GM12878 (cell line): ENCODE results near the gene ACADM. TPM values are rescaled to one million over a fixed set of nuclear protein-coding genes. Genes with fewer than 3 reads are reported as not detected.

ENCODE experiments used
- ATAC-seq: fragments of 200-7000 bp; cut with Tn5 transposase; 3 replicates; pipeline ENCODE4 v1.9.1; 2020; ENCODE audit warnings: mild to moderate bottlenecking, moderate library complexity
- BruUV-seq: library from RNA; stranded (reverse); fragments of 400-500 nt; replicated peaks from 2 replicates; lab custom pipeline; 2021; lab: Mats Ljungman, UMichigan
- CTCF ChIA-PET: fragments of 300-600 bp; sonication (Branson Sonifier 250); formaldehyde crosslinking; extraction: SDS; loops from one replicate; lab custom pipeline; 2021; ENCODE audit warnings: inconsistent platforms; lab: Yijun Ruan, JAX
- POLR2A ChIA-PET: fragments of 350-600 bp; formaldehyde crosslinking; extraction: SDS; loops from one replicate; lab custom pipeline; 2021; ENCODE audit warnings: inconsistent platforms; lab: Charles Lee
- RAD21 ChIA-PET: fragments of 300-600 bp; sonication (Branson Sonifier 250); formaldehyde crosslinking; loops from one replicate; lab custom pipeline; 2023; ENCODE audit warnings: antibody characterized with exemption; ENCODE audit not compliant: unreplicated experiment; lab: Charles Lee
- SMC1A ChIA-PET: fragments of 300-600 bp; sonication (Branson Sonifier 250); formaldehyde crosslinking; loops from one replicate; lab custom pipeline; 2023; ENCODE audit not compliant: unreplicated experiment, uncharacterized antibody; lab: Charles Lee
- DNase-seq: peaks from one replicate; pipeline ENCODE4 v3.0.0-alpha.2; 2011; ENCODE audit warnings: low read depth, low spot score
- FAIRE-seq: peaks from 3 replicates; lab custom pipeline; 2011; peaks lifted over from hg19 to GRCh38; lab: Jason Lieb, UNC
- H2AFZ ChIP-seq: 2 replicates; pipeline ENCODE4 v1.6.0; 2011; ENCODE audit warnings: low read depth, low read length, control low read depth; ENCODE audit not compliant: control insufficient read depth
- H3K27ac ChIP-seq: 2 replicates; pipeline ENCODE4 v1.5.1; 2011; ENCODE audit warnings: control low read depth; ENCODE audit not compliant: control insufficient read depth, insufficient read depth
- H3K27me3 ChIP-seq, 2 experiments: replicated peaks in 1 of 2; 2 replicates each; pipeline versions ENCODE4 v1.6.0 to v1.6.1; 2011; ENCODE audit warnings: low read length in 1 of 2; ENCODE audit not compliant: control insufficient read depth in 2 of 2, insufficient read depth in 2 of 2
- H3K36me3 ChIP-seq, 2 experiments: 2 replicates each; pipeline ENCODE4 v1.5.1; 2011; ENCODE audit warnings: low read length in 1 of 2; ENCODE audit not compliant: control insufficient read depth in 2 of 2, insufficient read depth in 2 of 2
- H3K4me1 ChIP-seq: 2 replicates; pipeline ENCODE4 v1.6.1; 2011; ENCODE audit warnings: mild to moderate bottlenecking, low read length, moderate library complexity, mixed read lengths; ENCODE audit not compliant: control insufficient read depth, insufficient read depth
- H3K4me2 ChIP-seq: 2 replicates; pipeline ENCODE4 v1.6.0; 2011; ENCODE audit warnings: control low read depth; ENCODE audit not compliant: control insufficient read depth, insufficient read depth
- H3K4me3 ChIP-seq: fragments of 200-600 bp; sonication (generic); 2 replicates; pipeline ENCODE4 v1.5.1; 2016
- H3K79me2 ChIP-seq: 2 replicates; pipeline ENCODE4 v1.6.0; 2011; ENCODE audit warnings: low read length; ENCODE audit not compliant: control insufficient read depth, insufficient read depth
- H3K9ac ChIP-seq: 2 replicates; pipeline ENCODE4 v1.8.0; 2011; ENCODE audit warnings: low read length, control low read depth, mixed read lengths; ENCODE audit not compliant: control insufficient read depth, insufficient read depth
- H3K9me3 ChIP-seq: replicated peaks from 3 replicates; pipeline ENCODE4 v1.5.1; 2011; ENCODE audit warnings: mild to moderate bottlenecking, low read length; ENCODE audit not compliant: control insufficient read depth, insufficient read depth
- H4K20me1 ChIP-seq: 2 replicates; pipeline ENCODE4 v1.6.0; 2011; ENCODE audit not compliant: control insufficient read depth, insufficient read depth
- BHLHE40 ChIP-seq, 2 experiments: fragments of 450-650 bp in 1 of 2; IDR thresholded peaks; 2 replicates each; pipeline ENCODE4 v1.6.1; 2011 to 2017; ENCODE audit warnings: low read depth in 2 of 2, borderline replicate concordance in 1 of 2, improper control_type of control experiment in 1 of 2, low read length in 1 of 2, mild to moderate bottlenecking in 1 of 2
- FOXK2 ChIP-seq: fragments of 450-650 bp; IDR thresholded peaks from 2 replicates; pipeline ENCODE4 v1.6.1; 2017; ENCODE audit warnings: mild to moderate bottlenecking, moderate library complexity
- JUNB ChIP-seq: IDR thresholded peaks from 2 replicates; pipeline ENCODE4 v1.6.1; 2016; ENCODE audit warnings: antibody characterized with exemption, mild to moderate bottlenecking
- RB1 ChIP-seq: fragments of 450-650 bp; formaldehyde crosslinking; IDR thresholded peaks from 2 replicates; pipeline ENCODE4 v1.6.1; 2017; ENCODE audit warnings: mild to moderate bottlenecking, borderline replicate concordance
- RBBP5 ChIP-seq: fragments of 200-600 bp; sonication (generic); conservative IDR thresholded peaks from 2 replicates; pipeline ENCODE4 v1.6.1; 2016
- RFX5 ChIP-seq: IDR thresholded peaks from 2 replicates; pipeline ENCODE4 v1.6.1; 2011; ENCODE audit warnings: low read depth, low read length, improper control_type of control experiment
- SIX5 ChIP-seq: IDR thresholded peaks from 2 replicates; pipeline ENCODE4 v1.6.1; 2011; ENCODE audit warnings: mild to moderate bottlenecking, low read depth, low read length, moderate library complexity; ENCODE audit not compliant: severe bottlenecking
- SMAD1 ChIP-seq: fragments of 450-650 bp; IDR thresholded peaks from 2 replicates; pipeline ENCODE4 v1.6.1; 2018; ENCODE audit warnings: mild to moderate bottlenecking, low read depth; ENCODE audit not compliant: partially characterized antibody
- TBL1XR1 ChIP-seq: IDR thresholded peaks from 2 replicates; pipeline ENCODE4 v1.6.1; 2012; ENCODE audit warnings: low read depth, low read length, improper control_type of control experiment
- ZNF207 ChIP-seq: fragments of 450-650 bp; IDR thresholded peaks from 2 replicates; pipeline ENCODE4 v1.6.1; 2014; ENCODE audit warnings: antibody characterized with exemption, mild to moderate bottlenecking, borderline replicate concordance
- ZNF384 ChIP-seq: IDR thresholded peaks from 2 replicates; pipeline ENCODE4 v1.6.1; 2012; ENCODE audit warnings: low read depth, mild to moderate bottlenecking, low read length, improper control_type of control experiment, borderline replicate concordance
- WGBS: methylation state at CpG from one replicate; pipeline ENCODE4 v1.1.6; 2016; ENCODE audit warnings: low lambda C conversion rate; ENCODE audit not compliant: insufficient replicate concordance, insufficient coverage; ENCODE audit errors: missing lambda C conversion rate; 5-methylcytosine and 5-hydroxymethylcytosine counted together
- in situ Hi-C: fragments of 300-500 bp; cut with MboI; formaldehyde crosslinking; loops from 9 replicates; pipeline ENCODE4 v1.14.3; 2018; ENCODE audit warnings: mixed read lengths
- intact Hi-C: fragments of 100-400 bp; cut with micrococcal nuclease; formaldehyde crosslinking; loops from one replicate; pipeline ENCODE4 v1.14.2; 2022; ENCODE audit not compliant: unreplicated experiment
- polyA plus RNA-seq, 11 experiments: library from polyadenylated mRNA; depleted of rRNA in 4 of 11; unstranded in 6 of 11; stranded (reverse) in 5 of 11; fragments of >200 nt; fragmentation: Nextera tagmentation in 4 of 11; fragmentation: Illumina TruSeq in 1 of 11; extraction: Ambion mirVana in 4 of 11; extraction: Trizol in 1 of 11; gene quantifications; 1 replicate in 1 of 11; 2 replicates in 10 of 11; pipeline versions ENCODE4 v1.2.1 to v1.2.3, GENCODE V29; 2011 to 2016; ENCODE audit warnings: inconsistent platforms in 2 of 11, missing spikeins in 2 of 11, low read depth in 1 of 11
- total RNA-seq, 4 experiments: library from RNA; depleted of rRNA in 3 of 4; stranded (reverse); fragments of >200 nt in 3 of 4; fragmentation: Illumina TruSeq in 1 of 4; extraction: Trizol in 1 of 4; gene quantifications; 2 replicates each; pipeline versions ENCODE4 v1.2.1 to v1.2.3, GENCODE V29; 2013 to 2021
- TF ChIP-seq, protein P1 (sequence below): fragments of 450-650 bp; IDR thresholded peaks from 2 replicates; pipeline ENCODE4 v1.6.1; 2017; ENCODE audit warnings: mild to moderate bottlenecking, moderate library complexity
- TF ChIP-seq, protein P2 (sequence below): fragments of 450-650 bp; IDR thresholded peaks from 2 replicates; pipeline ENCODE4 v1.6.1; 2016; ENCODE audit warnings: mild to moderate bottlenecking

Gene ACADM
- total and polyA plus RNA-seq, 10 of the 15 experiments (the other 5 are each of a cell fraction or from before 2014, with no cell fraction given) = 119 to 245 (median 204) TPM

DNA sequence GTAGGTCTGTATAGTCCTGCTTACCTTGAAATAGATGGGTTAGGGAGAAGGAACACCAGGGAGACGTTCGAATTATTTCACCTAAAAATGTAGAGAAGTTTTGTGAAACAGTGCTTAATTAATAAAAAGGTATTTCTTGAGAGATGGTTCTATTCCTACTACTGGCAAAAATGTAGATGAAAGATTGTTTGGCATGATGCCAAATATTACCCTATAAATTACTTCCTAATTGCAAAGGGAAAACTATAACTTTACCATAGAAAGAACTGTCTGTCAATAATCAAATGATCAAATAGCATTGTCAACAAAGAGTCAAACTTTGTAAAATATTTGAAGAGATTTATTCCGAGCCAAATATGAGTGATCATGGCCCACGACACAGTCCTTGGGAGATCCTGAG is 4.2 kb upstream of the ACADM start:
- SMC1A ChIA-PET = no interaction called here
- 99% methylated on average over 4 of the region's 4 CpGs for WGBS

DNA sequence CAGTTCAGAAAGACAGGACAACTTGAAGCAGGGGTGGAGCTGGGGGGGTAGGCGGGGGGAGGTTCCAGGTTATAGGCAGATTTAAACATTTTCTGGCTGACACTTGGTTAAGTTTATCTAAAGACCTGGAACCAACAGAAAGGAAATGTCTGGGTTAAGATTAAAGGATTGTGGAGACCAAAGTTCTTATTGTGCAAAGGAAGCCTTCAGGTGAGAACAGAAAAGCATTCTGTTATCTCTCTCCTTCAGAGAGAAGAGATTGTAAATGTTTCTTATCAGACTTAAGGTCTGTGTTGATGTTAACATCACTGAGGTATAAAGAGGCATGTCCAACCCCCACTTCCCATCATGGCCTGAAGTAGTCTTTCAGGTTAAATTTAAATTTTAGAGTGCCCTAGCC is 3.7 kb upstream of the ACADM start:
- RAD21 ChIA-PET = no interaction called here
- CTCF ChIA-PET = no interaction called here
- no peak for FAIRE-seq
- BruUV-seq = no TSS peak
- no peaks in the 10 kb centered on the region for H3K36me3 ChIP-seq
- no peak overlapping the region for H3K4me3 ChIP-seq
- no peak for DNase-seq
- 100% methylated on average over 1 of the region's 1 CpG for WGBS
- H3K79me2 ChIP-seq = peaks cover 15% of the 10 kb centered on the region
- H4K20me1 ChIP-seq = no peaks in the 10 kb centered on the region
- POLR2A ChIA-PET = no interaction called here
- no peaks in the 10 kb centered on the region; a peak in 1 of 4 replicates for H3K27me3 ChIP-seq
- no peak overlapping the region for H2AFZ ChIP-seq
- no peak overlapping the region for H3K4me2 ChIP-seq
- no peak overlapping the region for H3K27ac ChIP-seq
- in situ Hi-C loops = loop anchor here (10.0 kb wide), 1 partner anchor 264 kb away; no protein-coding TSS in a partner anchor
- SMC1A ChIA-PET = no interaction called here
- intact Hi-C loops = loop anchor here (5.0 kb wide), 1 partner anchor 261 kb away; no protein-coding TSS in a partner anchor
- H3K9me3 ChIP-seq = no peaks in the 10 kb centered on the region
- no peak for ATAC-seq
- no peaks in the 10 kb centered on the region for H3K4me1 ChIP-seq
- no peak overlapping the region for H3K9ac ChIP-seq
- TF ChIP-seq BHLHE40 (IDR thresholded peaks at IDR 0.05; ENCODE audit: borderline replicate concordance in 1 of 2, low read depth in 2 of 2, low read length in 1 of 2) (no peak), SIX5 (no peak), JUNB (no peak), FOXK2 (no peak), RBBP5 (no peak), ZNF384 (no peak), RFX5 (no peak), RB1 (no peak), TBL1XR1 (no peak)
- TF ChIP-seq, protein P1, sequence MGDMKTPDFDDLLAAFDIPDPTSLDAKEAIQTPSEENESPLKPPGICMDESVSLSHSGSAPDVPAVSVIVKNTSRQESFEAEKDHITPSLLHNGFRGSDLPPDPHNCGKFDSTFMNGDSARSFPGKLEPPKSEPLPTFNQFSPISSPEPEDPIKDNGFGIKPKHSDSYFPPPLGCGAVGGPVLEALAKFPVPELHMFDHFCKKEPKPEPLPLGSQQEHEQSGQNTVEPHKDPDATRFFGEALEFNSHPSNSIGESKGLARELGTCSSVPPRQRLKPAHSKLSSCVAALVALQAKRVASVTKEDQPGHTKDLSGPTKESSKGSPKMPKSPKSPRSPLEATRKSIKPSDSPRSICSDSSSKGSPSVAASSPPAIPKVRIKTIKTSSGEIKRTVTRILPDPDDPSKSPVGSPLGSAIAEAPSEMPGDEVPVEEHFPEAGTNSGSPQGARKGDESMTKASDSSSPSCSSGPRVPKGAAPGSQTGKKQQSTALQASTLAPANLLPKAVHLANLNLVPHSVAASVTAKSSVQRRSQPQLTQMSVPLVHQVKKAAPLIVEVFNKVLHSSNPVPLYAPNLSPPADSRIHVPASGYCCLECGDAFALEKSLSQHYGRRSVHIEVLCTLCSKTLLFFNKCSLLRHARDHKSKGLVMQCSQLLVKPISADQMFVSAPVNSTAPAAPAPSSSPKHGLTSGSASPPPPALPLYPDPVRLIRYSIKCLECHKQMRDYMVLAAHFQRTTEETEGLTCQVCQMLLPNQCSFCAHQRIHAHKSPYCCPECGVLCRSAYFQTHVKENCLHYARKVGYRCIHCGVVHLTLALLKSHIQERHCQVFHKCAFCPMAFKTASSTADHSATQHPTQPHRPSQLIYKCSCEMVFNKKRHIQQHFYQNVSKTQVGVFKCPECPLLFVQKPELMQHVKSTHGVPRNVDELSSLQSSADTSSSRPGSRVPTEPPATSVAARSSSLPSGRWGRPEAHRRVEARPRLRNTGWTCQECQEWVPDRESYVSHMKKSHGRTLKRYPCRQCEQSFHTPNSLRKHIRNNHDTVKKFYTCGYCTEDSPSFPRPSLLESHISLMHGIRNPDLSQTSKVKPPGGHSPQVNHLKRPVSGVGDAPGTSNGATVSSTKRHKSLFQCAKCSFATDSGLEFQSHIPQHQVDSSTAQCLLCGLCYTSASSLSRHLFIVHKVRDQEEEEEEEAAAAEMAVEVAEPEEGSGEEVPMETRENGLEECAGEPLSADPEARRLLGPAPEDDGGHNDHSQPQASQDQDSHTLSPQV = no peak
- TF ChIP-seq, protein P2, sequence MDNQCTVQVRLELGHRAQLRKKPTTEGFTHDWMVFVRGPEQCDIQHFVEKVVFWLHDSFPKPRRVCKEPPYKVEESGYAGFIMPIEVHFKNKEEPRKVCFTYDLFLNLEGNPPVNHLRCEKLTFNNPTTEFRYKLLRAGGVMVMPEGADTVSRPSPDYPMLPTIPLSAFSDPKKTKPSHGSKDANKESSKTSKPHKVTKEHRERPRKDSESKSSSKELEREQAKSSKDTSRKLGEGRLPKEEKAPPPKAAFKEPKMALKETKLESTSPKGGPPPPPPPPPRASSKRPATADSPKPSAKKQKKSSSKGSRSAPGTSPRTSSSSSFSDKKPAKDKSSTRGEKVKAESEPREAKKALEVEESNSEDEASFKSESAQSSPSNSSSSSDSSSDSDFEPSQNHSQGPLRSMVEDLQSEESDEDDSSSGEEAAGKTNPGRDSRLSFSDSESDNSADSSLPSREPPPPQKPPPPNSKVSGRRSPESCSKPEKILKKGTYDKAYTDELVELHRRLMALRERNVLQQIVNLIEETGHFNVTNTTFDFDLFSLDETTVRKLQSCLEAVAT = no peak

More for the DNA sequence above, 4.2 kb upstream of the ACADM start:
- no peaks in the 10 kb centered on the region for H3K36me3 ChIP-seq
- H3K9me3 ChIP-seq = no peaks in the 10 kb centered on the region
- TF ChIP-seq ZNF207 (no peak), SMAD1 (peak; percentile 30)
- H3K4me1 ChIP-seq = no peaks in the 10 kb centered on the region
- no TSS peak for BruUV-seq
- H3K4me2 ChIP-seq = no peak overlapping the region
- no peak overlapping the region for H3K4me3 ChIP-seq
- in situ Hi-C loops (loop anchor here (10.0 kb wide), 1 partner anchor 264 kb away; no protein-coding TSS in a partner anchor), intact Hi-C loops (loop anchor here (5.0 kb wide), 1 partner anchor 262 kb away; no protein-coding TSS in a partner anchor)
- DNase-seq = no peak
- no peak overlapping the region for H3K27ac ChIP-seq
- no peak for ATAC-seq
- H2AFZ ChIP-seq = no peak overlapping the region
- ChIA-PET RAD21 (no interaction called here), POLR2A (no interaction called here), CTCF (no interaction called here)
- H3K27me3 ChIP-seq = no peaks in the 10 kb centered on the region; a peak in 1 of 4 replicates
- H3K9ac ChIP-seq = no peak overlapping the region
- H4K20me1 ChIP-seq = no peaks in the 10 kb centered on the region
- FAIRE-seq = no peak
- H3K79me2 ChIP-seq = peaks cover 10% of the 10 kb centered on the region
